Hepatocyte (in vitro differentiated cells): ENCODE measurements around the gene ABI1.

Experiments
- EZH2 ChIP-seq: fragments of 200-600 bp; sonication (generic); IDR thresholded peaks from 2 replicates; pipeline ENCODE4 v1.6.1; 2016; ENCODE audit warnings: antibody characterized with exemption, mild to moderate bottlenecking, borderline replicate concordance
- EZH2phosphoT487 ChIP-seq: fragments of 200-600 bp; sonication (generic); IDR thresholded peaks from one replicate; pipeline ENCODE4 v1.6.1; 2018; ENCODE audit warnings: antibody characterized with exemption, mild to moderate bottlenecking, low read depth, moderate library complexity; ENCODE audit not compliant: unreplicated experiment, severe bottlenecking
- TF ChIP-seq, protein P1 (sequence below): fragments of 200-600 bp; sonication (generic); IDR thresholded peaks from 2 replicates; pipeline ENCODE4 v1.5.1; 2016; ENCODE audit warnings: antibody characterized with exemption, mild to moderate bottlenecking; ENCODE audit not compliant: poor library complexity

DNA sequence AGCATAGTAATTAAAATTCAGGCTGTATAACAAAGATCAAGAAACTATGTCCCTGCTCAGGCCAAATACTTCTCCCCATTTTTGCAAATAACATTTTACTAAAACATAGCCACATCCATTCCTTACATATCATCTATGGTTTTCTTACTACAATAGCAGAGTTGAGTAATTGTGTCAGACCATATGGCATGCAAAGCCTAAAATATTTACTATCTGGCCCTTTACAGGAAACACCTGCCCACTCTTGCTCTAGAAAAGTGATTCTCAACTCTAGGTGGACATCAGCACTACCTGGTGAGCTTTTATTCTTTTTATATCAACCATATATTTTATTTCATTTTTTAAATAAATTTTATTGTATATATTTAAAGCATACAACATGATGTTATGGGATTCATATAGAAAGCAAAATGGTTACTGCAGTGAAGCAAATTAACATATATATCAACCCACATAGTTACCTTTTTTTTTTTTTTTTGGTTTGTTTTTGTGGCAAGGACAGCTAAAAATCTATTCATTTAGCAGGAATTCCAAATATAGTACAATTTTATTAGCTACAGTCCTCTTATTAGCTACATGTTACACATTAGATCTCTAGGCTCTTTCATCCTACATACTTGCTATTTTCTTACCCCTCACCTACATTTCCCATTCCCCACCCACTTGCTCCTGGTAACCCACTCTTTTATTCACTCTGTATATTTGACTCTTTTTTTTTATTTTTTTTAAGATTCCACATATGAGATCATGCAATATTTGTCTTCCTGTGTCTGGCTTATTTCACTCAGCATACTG, 19.6 kb downstream of the ABI1 start:
- TF ChIP-seq, protein P1, sequence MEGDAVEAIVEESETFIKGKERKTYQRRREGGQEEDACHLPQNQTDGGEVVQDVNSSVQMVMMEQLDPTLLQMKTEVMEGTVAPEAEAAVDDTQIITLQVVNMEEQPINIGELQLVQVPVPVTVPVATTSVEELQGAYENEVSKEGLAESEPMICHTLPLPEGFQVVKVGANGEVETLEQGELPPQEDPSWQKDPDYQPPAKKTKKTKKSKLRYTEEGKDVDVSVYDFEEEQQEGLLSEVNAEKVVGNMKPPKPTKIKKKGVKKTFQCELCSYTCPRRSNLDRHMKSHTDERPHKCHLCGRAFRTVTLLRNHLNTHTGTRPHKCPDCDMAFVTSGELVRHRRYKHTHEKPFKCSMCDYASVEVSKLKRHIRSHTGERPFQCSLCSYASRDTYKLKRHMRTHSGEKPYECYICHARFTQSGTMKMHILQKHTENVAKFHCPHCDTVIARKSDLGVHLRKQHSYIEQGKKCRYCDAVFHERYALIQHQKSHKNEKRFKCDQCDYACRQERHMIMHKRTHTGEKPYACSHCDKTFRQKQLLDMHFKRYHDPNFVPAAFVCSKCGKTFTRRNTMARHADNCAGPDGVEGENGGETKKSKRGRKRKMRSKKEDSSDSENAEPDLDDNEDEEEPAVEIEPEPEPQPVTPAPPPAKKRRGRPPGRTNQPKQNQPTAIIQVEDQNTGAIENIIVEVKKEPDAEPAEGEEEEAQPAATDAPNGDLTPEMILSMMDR: no peak
- TF ChIP-seq EZH2phosphoT487 (no peak), EZH2 (no peak)
